ENCODE measurements around the gene DOC2B. TPM values are rescaled to one million over a fixed set of nuclear protein-coding genes. Genes with fewer than 3 reads are reported as not detected.
"Not testable (repeated sequence)": the region's sequence is repeated elsewhere in the genome, so short reads cannot be mapped to it uniquely, and the experiment has no call there.

The DOC2B gene
- total and polyA plus RNA-seq, 11 donors, result 1.7 to 13.0 (median 5.8) TPM

DNA sequence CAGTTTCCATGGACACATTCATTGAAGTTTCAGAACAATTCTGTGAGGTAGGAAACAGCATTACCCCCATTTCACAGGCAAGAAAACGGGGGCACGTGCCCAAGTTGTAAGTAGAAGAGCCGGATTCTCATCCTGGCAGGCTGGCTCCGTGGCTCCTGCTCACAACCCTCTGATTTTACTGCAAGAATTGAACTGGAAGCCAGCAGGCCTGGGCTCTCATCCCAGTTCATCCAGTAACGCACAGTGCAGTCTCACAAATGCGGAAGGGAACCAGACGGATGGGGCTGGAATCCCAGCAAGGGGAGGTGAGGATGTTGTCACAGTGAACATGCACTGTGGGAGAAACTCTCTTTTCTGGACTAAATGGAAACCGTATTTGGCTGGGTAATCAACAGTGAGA is 40.7 kb upstream of the DOC2B start:
- peaks cover 0 to 13% (median 1%) of the 10 kb centered on the region in 12 donors for H3K4me1 ChIP-seq
- intact Hi-C loops (cut with DNase I), result no loop called here
- no peak overlapping the region for H3K4me3 ChIP-seq
- TF ChIP-seq POLR2A (IDR thresholded peaks at IDR 0.05), result no peak
- TF ChIP-seq, protein P1, sequence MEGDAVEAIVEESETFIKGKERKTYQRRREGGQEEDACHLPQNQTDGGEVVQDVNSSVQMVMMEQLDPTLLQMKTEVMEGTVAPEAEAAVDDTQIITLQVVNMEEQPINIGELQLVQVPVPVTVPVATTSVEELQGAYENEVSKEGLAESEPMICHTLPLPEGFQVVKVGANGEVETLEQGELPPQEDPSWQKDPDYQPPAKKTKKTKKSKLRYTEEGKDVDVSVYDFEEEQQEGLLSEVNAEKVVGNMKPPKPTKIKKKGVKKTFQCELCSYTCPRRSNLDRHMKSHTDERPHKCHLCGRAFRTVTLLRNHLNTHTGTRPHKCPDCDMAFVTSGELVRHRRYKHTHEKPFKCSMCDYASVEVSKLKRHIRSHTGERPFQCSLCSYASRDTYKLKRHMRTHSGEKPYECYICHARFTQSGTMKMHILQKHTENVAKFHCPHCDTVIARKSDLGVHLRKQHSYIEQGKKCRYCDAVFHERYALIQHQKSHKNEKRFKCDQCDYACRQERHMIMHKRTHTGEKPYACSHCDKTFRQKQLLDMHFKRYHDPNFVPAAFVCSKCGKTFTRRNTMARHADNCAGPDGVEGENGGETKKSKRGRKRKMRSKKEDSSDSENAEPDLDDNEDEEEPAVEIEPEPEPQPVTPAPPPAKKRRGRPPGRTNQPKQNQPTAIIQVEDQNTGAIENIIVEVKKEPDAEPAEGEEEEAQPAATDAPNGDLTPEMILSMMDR (IDR thresholded peaks at IDR 0.05), result no peak
- peak overlapping the region in 4 of 12 donors; percentile 25 to 54 (median 41) for H3K27ac ChIP-seq
- H3K36me3 ChIP-seq, result no peaks in the 10 kb centered on the region
- H3K27me3 ChIP-seq, result no peaks in the 10 kb centered on the region
- ATAC-seq (peak in 3 of 4 donors; percentile 55 to 83 (median 65)), DNase-seq (peak in 4 of 5 donors; percentile 47 to 61 (median 50))
- H3K9me3 ChIP-seq, result no peaks in the 10 kb centered on the region
- WGBS, 4 donors, result 80 to 84% (median 82%) methylated on average over 8 of the region's 8 CpGs

DNA sequence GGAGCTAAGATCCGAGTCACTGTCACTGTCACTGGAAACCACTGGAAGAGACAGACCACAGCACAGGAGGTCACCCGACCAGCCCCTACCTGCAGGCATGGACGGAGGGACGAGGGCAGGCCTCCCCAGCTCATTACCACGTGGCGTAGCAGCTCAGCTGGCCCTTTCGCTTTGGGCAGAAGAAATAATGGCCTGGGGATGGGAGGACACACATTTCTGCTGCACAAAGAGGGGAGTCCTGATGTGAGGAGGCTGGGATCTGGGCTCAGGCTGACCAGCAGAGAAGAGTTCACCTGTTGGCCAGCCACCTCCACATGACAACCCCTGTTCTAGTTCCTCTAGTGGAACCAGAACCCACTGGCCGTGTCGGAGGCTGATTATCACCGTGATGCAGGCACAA is 38.2 kb upstream of the DOC2B start:
- Histone ChIP-seq H3K9me3 (no peaks in the 10 kb centered on the region), H3K36me3 (no peaks in the 10 kb centered on the region), H3K4me1 (peaks cover 0 to 14% (median 4%) of the 10 kb centered on the region in 12 donors), H3K27me3 (no peaks in the 10 kb centered on the region), H3K4me3 (no peak overlapping the region), H3K27ac (no peak overlapping the region)
- DNase-seq (peak in 2 of 5 donors; percentile 8 to 45), ATAC-seq (no peak)
- intact Hi-C loops (cut with DNase I), result no loop called here
- WGBS, 4 donors, result 92 to 99% (median 96%) methylated on average over 10 of the region's 10 CpGs
- TF ChIP-seq, protein P1 (IDR thresholded peaks at IDR 0.05), result no peak
- no peak for TF ChIP-seq POLR2A (IDR thresholded peaks at IDR 0.05)

DNA sequence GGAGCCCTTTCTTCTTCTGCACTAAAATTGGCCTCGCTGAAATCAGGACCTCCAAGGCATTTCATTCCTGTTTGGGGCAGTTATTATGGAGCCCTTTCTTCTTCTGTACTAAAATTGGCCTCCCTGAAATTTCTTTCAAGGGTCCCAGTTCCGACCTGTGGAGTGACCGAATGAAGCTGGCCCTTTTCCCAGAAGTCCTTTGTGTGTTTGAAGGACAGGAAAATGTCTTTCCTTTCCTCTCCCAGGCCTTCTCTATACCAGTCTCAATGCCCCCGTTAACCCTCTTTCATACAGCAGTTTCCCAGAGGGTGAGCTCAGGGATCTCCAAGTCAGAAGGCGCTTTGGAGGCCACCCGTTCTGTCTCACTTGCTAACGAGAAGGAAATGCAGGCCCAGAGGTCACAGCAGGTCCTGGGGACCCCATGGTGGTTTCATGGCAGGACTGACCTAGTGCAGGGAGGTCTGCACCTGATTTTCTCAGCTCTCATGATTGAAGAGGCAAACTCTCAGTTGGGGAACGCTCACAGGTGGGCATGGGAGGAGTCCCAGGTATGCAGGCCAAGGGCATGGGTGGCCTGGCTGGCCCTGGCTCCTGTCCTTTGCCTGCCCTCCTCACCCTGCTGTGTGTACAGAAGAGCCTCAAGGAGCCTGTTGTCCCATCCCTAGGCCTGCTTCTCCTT is 37.1 kb upstream of the DOC2B start:
- H3K4me1 ChIP-seq, result peaks cover 0 to 14% (median 4%) of the 10 kb centered on the region in 12 donors
- ATAC-seq (no peak), DNase-seq (peak in 3 of 5 donors; percentile 11 to 18 (median 15))
- no peak overlapping the region for H3K27ac ChIP-seq
- TF ChIP-seq POLR2A (IDR thresholded peaks at IDR 0.05), result no peak
- no peaks in the 10 kb centered on the region for H3K9me3 ChIP-seq
- intact Hi-C loops (cut with DNase I), result no loop called here
- 63 to 83% (median 67%) methylated on average over 8 of the region's 8 CpGs for WGBS, 4 donors
- H3K27me3 ChIP-seq, result no peaks in the 10 kb centered on the region
- no peak overlapping the region for H3K4me3 ChIP-seq
- H3K36me3 ChIP-seq, result peaks cover 0 to 4% (median 0%) of the 10 kb centered on the region in 9 donors

DNA sequence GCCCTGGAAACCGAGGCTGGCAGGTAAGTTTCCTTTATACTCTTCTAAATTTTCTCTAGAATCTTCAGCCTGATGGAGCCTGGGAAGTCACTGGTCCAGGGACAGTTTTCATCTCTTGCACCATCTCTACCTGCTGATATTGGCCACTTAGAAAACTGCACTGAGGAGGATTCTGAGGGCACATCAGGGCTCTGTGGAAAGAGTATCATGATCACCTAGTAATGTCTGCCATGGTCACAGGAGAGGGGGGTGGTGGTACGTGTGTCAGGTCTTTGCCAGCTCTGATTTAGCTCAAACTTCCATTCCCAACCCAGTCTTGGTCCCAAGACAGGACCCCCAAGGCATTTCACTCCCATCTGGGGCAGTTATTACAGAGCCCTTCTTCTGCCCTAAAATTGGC is 35.2 kb upstream of the DOC2B start:
- Histone ChIP-seq H3K4me1 (peaks cover 0 to 14% (median 4%) of the 10 kb centered on the region in 12 donors), H3K4me3 (no peak overlapping the region), H3K27ac (peak overlapping the region in 2 of 12 donors; percentile 25 to 61), H3K36me3 (peaks cover 0 to 13% (median 0%) of the 10 kb centered on the region in 9 donors), H3K27me3 (no peaks in the 10 kb centered on the region), H3K9me3 (no peaks in the 10 kb centered on the region)
- no peak for DNase-seq
- no peak for ATAC-seq
- intact Hi-C loops (cut with DNase I), result no loop called here
- 47 to 70% (median 63%) methylated on average over 2 of the region's 2 CpGs for WGBS, 4 donors
- no peak for TF ChIP-seq POLR2A (IDR thresholded peaks at IDR 0.05)
- TF ChIP-seq, protein P1 (IDR thresholded peaks at IDR 0.05), result no peak

DNA sequence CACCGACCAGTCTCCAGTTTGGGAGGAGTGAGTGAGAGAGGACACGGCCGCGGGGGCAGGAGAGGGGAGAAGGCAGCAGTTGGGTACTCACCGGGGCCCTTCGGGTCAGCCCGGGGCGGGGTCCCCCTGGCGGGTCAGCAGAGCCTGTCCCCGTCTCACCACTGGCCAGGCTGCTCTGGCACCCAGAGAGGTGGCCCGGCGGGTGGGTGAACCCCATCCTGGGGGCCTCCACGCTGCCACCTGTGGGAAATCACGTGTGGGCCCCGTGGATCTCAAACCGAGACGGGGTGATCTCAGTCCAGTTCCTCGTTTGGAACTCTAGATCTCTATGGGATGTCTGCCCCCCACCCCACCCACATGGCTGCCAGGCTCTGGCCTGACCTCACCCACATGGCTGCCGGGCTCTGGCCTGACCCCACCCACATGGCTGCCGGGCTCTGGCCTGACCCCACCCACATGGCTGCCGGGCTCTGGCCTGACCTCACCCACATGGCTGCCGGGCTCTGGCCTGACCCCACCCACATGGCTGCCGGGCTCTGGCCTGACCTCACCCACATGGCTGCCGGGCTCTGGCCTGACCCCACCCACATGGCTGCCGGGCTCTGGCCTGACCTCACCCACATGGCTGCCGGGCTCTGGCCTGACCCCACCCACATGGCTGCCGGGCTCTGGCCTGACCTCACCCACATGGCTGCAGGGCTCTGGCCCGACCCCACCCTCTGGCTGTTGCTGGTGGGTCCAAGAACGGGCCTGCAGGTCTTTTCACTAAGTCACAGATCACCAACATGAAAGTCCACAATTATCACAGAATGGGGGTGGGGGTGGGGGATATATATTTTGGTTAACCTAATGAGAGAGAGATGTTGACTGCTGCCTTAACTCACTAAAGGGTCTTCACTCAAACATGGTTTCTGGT is 34.4 kb upstream of the DOC2B start:
- H3K4me1 ChIP-seq, result peaks cover 0 to 14% (median 4%) of the 10 kb centered on the region in 12 donors
- intact Hi-C loops (cut with DNase I); H3K9me3 ChIP-seq; H3K27me3 ChIP-seq: not testable (repeated sequence)
- peak overlapping the region in 7 of 12 donors; percentile 17 to 85 (median 52) for H3K4me3 ChIP-seq
- WGBS, 4 donors, result 40 to 73% (median 54%) methylated on average over 9 to 26 of the region's 29 CpGs
- peak in 2 of 4 donors; percentile 73 to 81 for ATAC-seq
- H3K36me3 ChIP-seq, result peaks cover 0 to 18% (median 0%) of the 10 kb centered on the region in 9 donors
- DNase-seq, result peak in 2 of 5 donors; percentile 65 to 68
- peak overlapping the region in 6 of 12 donors; percentile 39 to 84 (median 48) for H3K27ac ChIP-seq

All from heart left ventricle (tissue), 16 donors.